Measurements from ENCODE around the gene GPHB5. TPM values are rescaled to one million over a fixed set of nuclear protein-coding genes. Genes with fewer than 3 reads are reported as not detected.

The GPHB5 gene
- total and polyA plus RNA-seq, 7 donors: not detected

GRCh38 chr14:63345826-63346225 lies 27.1 kb upstream of the GPHB5 start:
- DNase-seq: no peak
- ATAC-seq: no peak
- Histone ChIP-seq H3K27me3 (ENCODE audit: insufficient read depth in 3 of 3, low read length in 2 of 3) (no peaks in the 10 kb centered on the region), H3K9me3 (no peaks in the 10 kb centered on the region), H3K4me3 (no peak overlapping the region), H3K4me1 (no peaks in the 10 kb centered on the region), H3K27ac (no peak overlapping the region), H3K36me3 (ENCODE audit: insufficient read depth in 1 of 2, low read depth in 1 of 2) (no peaks in the 10 kb centered on the region)
- intact Hi-C loops (cut with DNase I): no loop called here
- no peak for TF ChIP-seq CTCF (IDR thresholded peaks at IDR 0.05)
- 53% methylated on average over 3 of the region's 3 CpGs for WGBS, 3 donors

- ATAC-seq (no peak), DNase-seq (no peak)
- no peak for TF ChIP-seq CTCF (IDR thresholded peaks at IDR 0.05)
- Histone ChIP-seq H3K4me1 (no peaks in the 10 kb centered on the region), H3K36me3 (ENCODE audit: insufficient read depth in 1 of 2, low read depth in 1 of 2) (no peaks in the 10 kb centered on the region), H3K27ac (no peak overlapping the region), H3K4me3 (no peak overlapping the region), H3K27me3 (ENCODE audit: insufficient read depth in 3 of 3, low read length in 2 of 3) (no peaks in the 10 kb centered on the region), H3K9me3 (no peaks in the 10 kb centered on the region)
- intact Hi-C loops (cut with DNase I): no loop called here
- 54 to 67% (median 63%) methylated on average over 4 of the region's 4 CpGs for WGBS, 3 donors
Observed at GRCh38 chr14:63344336-63344735, 25.6 kb upstream of the GPHB5 start.

GRCh38 chr14:63343878-63344277 lies 25.1 kb upstream of the GPHB5 start:
- Histone ChIP-seq H3K9me3 (no peaks in the 10 kb centered on the region), H3K36me3 (ENCODE audit: insufficient read depth in 1 of 2, low read depth in 1 of 2) (no peaks in the 10 kb centered on the region), H3K4me1 (no peaks in the 10 kb centered on the region), H3K4me3 (no peak overlapping the region), H3K27ac (no peak overlapping the region), H3K27me3 (ENCODE audit: insufficient read depth in 3 of 3, low read length in 2 of 3) (no peaks in the 10 kb centered on the region)
- ATAC-seq (no peak), DNase-seq (no peak)
- WGBS, 3 donors: 76 to 94% (median 79%) methylated on average over 1 of the region's 1 CpG
- intact Hi-C loops (cut with DNase I): no loop called here
- no peak for TF ChIP-seq CTCF (IDR thresholded peaks at IDR 0.05)

- Histone ChIP-seq H3K4me1 (no peaks in the 10 kb centered on the region), H3K36me3 (ENCODE audit: insufficient read depth in 1 of 2, low read depth in 1 of 2) (no peaks in the 10 kb centered on the region), H3K4me3 (no peak overlapping the region), H3K9me3 (no peaks in the 10 kb centered on the region), H3K27ac (no peak overlapping the region), H3K27me3 (ENCODE audit: insufficient read depth in 3 of 3, low read length in 2 of 3) (no peaks in the 10 kb centered on the region)
- TF ChIP-seq CTCF (IDR thresholded peaks at IDR 0.05): no peak
- no peak for ATAC-seq
- no peak for DNase-seq
- intact Hi-C loops (cut with DNase I): no loop called here
- 55 to 65% (median 56%) methylated on average over 7 of the region's 7 CpGs for WGBS, 3 donors
Observed at GRCh38 chr14:63342371-63342770, 23.6 kb upstream of the GPHB5 start.

All from psoas muscle (tissue), 8 donors.